Colonic mucosa (tissue), 4 donors: ENCODE data around the gene GNAI1. TPM values are rescaled to one million over a fixed set of nuclear protein-coding genes. Genes with fewer than 3 reads are reported as not detected.

Experiments
- DNase-seq: peaks from one replicate; pipeline ENCODE4 v3.0.0-alpha.2; 2020
- H3K27ac ChIP-seq: fragments of 200-600 bp; one replicate; pipeline ENCODE4 v1.8.0; 2021
- H3K27me3 ChIP-seq: fragments of 200-600 bp; one replicate; pipeline ENCODE4 v1.8.0; 2021
- H3K36me3 ChIP-seq: fragments of 200-600 bp; one replicate; pipeline ENCODE4 v1.8.0; 2021
- H3K4me1 ChIP-seq: fragments of 200-600 bp; one replicate; pipeline ENCODE4 v1.8.0; 2021; ENCODE audit warnings: mild to moderate bottlenecking
- H3K4me3 ChIP-seq: fragments of 200-600 bp; one replicate; pipeline ENCODE4 v1.8.0; 2021
- H3K9ac ChIP-seq, 2 donors: one replicate each; pipeline ENCODE4 v1.7.0; 2013; ENCODE audit warnings: control low read depth in 2 of 2, low read depth in 2 of 2, low read length in 2 of 2
- H3K9me3 ChIP-seq: fragments of 200-600 bp; one replicate; pipeline ENCODE4 v1.8.0; 2021
- intact Hi-C: fragments of 100-400 bp; cut with DNase I; formaldehyde crosslinking; loops from one replicate; pipeline ENCODE4 v1.14.1; 2022
- total RNA-seq, 2 donors: library from RNA; stranded (reverse); fragmentation: NEBNext Ultra II Directional in 1 of 2; extraction: Animal tissue kit (Norgen Biotek cat#: 25700) in 1 of 2; gene quantifications; one replicate each; pipeline ENCODE4 v1.2.1, GENCODE V29; 2021
- TF ChIP-seq, protein P1 (sequence below): fragments of 200-600 bp; IDR thresholded peaks from one replicate; pipeline ENCODE4 v1.8.0; 2022; ENCODE audit warnings: antibody characterized with exemption, mild to moderate bottlenecking
- donor health status: healthy.
- donor health status: DM: no; HTN: no; CAD: no.
- donor health status: DM: no; HTN: no; CAD: no.

The GNAI1 gene
- total RNA-seq, 2 donors from 2014 or later: 13.3 to 27.1 TPM

- TF ChIP-seq, protein P1, sequence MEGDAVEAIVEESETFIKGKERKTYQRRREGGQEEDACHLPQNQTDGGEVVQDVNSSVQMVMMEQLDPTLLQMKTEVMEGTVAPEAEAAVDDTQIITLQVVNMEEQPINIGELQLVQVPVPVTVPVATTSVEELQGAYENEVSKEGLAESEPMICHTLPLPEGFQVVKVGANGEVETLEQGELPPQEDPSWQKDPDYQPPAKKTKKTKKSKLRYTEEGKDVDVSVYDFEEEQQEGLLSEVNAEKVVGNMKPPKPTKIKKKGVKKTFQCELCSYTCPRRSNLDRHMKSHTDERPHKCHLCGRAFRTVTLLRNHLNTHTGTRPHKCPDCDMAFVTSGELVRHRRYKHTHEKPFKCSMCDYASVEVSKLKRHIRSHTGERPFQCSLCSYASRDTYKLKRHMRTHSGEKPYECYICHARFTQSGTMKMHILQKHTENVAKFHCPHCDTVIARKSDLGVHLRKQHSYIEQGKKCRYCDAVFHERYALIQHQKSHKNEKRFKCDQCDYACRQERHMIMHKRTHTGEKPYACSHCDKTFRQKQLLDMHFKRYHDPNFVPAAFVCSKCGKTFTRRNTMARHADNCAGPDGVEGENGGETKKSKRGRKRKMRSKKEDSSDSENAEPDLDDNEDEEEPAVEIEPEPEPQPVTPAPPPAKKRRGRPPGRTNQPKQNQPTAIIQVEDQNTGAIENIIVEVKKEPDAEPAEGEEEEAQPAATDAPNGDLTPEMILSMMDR: no peak
- Histone ChIP-seq H3K9ac (no peak overlapping the region), H3K4me1 (no peaks in the 10 kb centered on the region), H3K27me3 (no peaks in the 10 kb centered on the region), H3K4me3 (no peak overlapping the region), H3K9me3 (no peaks in the 10 kb centered on the region), H3K27ac (no peak overlapping the region), H3K36me3 (no peaks in the 10 kb centered on the region)
- intact Hi-C loops: no loop called here
- no peak for DNase-seq
These were observed 108.8 kb downstream of the GNAI1 start for GRCh38 chr7:80243425-80243824.

GRCh38 chr7:80244206-80244916, 109.7 kb downstream of the GNAI1 start:
- Histone ChIP-seq H3K9ac (no peak overlapping the region), H3K36me3 (no peaks in the 10 kb centered on the region), H3K27ac (no peak overlapping the region), H3K27me3 (no peaks in the 10 kb centered on the region), H3K4me1 (no peaks in the 10 kb centered on the region), H3K9me3 (no peaks in the 10 kb centered on the region), H3K4me3 (no peak overlapping the region)
- DNase-seq: no peak
- TF ChIP-seq, protein P1: no peak
- intact Hi-C loops: no loop called here

GRCh38 chr7:80247144-80247543, 112.5 kb downstream of the GNAI1 start:
- Histone ChIP-seq H3K4me3 (no peak overlapping the region), H3K36me3 (no peaks in the 10 kb centered on the region), H3K4me1 (no peaks in the 10 kb centered on the region), H3K9me3 (no peaks in the 10 kb centered on the region), H3K9ac (no peak overlapping the region), H3K27ac (no peak overlapping the region), H3K27me3 (no peaks in the 10 kb centered on the region)
- intact Hi-C loops: no loop called here
- TF ChIP-seq, protein P1: no peak
- DNase-seq: no peak

DNA sequence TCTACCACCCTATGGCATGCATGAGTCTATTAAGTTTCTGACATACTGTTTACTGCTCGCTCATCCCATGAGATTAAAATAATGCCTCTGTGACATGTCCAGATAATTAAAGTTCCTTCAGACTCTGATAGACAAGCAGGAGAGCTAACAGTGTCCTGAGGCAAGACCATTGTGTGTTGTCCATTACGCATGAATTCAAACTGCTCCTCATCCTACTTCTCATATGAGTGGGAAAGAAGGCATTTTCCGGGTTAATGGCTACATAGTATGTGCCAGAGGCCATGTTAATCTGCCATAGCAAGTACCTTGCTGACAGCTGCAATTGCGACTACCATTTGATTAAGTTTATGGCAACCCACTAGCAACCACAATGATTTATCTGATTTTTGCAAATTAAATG, 113.3 kb downstream of the GNAI1 start:
- intact Hi-C loops: no loop called here

GRCh38 chr7:80249184-80249583, 114.6 kb downstream of the GNAI1 start:
- H3K9me3 ChIP-seq: no peaks in the 10 kb centered on the region
- no peak overlapping the region for H3K9ac ChIP-seq
- H3K4me3 ChIP-seq: no peak overlapping the region
- TF ChIP-seq, protein P1: no peak
- no peak overlapping the region for H3K27ac ChIP-seq
- no peak for DNase-seq
- no peaks in the 10 kb centered on the region for H3K36me3 ChIP-seq
- intact Hi-C loops: no loop called here
- no peaks in the 10 kb centered on the region for H3K4me1 ChIP-seq
- H3K27me3 ChIP-seq: no peaks in the 10 kb centered on the region

More for the DNA sequence above, 113.3 kb downstream of the GNAI1 start:
- Histone ChIP-seq H3K4me1 (no peaks in the 10 kb centered on the region), H3K9me3 (no peaks in the 10 kb centered on the region), H3K27ac (no peak overlapping the region), H3K9ac (no peak overlapping the region), H3K27me3 (no peaks in the 10 kb centered on the region), H3K4me3 (no peak overlapping the region), H3K36me3 (no peaks in the 10 kb centered on the region)
- DNase-seq: no peak
- TF ChIP-seq, protein P1: no peak
